HepG2 (cell line): Measurements from ENCODE around the gene SAMD4A. TPM values are rescaled to one million over a fixed set of nuclear protein-coding genes. Genes with fewer than 3 reads are reported as not detected.

Experiments
- ASH2L ChIP-seq: fragments of 300-600, 200-600 bp; sonication (generic); IDR thresholded peaks from 2 replicates; pipeline ENCODE4 v1.7.0; 2017; ENCODE audit warnings: low read depth, mild to moderate bottlenecking, moderate library complexity, mixed read lengths, low read length; ENCODE audit not compliant: insufficient read length
- BORCS8-MEF2B ChIP-seq: sonication (generic); formaldehyde crosslinking; IDR thresholded peaks from 2 replicates; pipeline ENCODE4 v1.8.0; 2022; ENCODE audit warnings: mild to moderate bottlenecking, missing genetic modification reagents
- CEBPG ChIP-seq: IDR thresholded peaks from 2 replicates; pipeline ENCODE4 v1.6.1; 2016
- CENPT ChIP-seq: sonication (generic); formaldehyde crosslinking; IDR thresholded peaks from 2 replicates; pipeline ENCODE4 v1.8.0; 2022; ENCODE audit warnings: low read depth, mild to moderate bottlenecking, moderate library complexity, missing genetic modification reagents
- CREB1 ChIP-seq, 2 experiments: fragments of 450-650 bp in 1 of 2; IDR thresholded peaks; 2 replicates each; pipeline ENCODE4 v1.6.1; 2016 to 2017; ENCODE audit warnings: control low read depth in 1 of 2, mild to moderate bottlenecking in 1 of 2, missing compliant biosample characterization in 1 of 2, missing genetic modification characterization in 1 of 2
- ERF ChIP-seq: IDR thresholded peaks from 2 replicates; pipeline ENCODE4 v1.6.1; 2018; ENCODE audit warnings: missing biosample characterization, missing genetic modification reagents
- FOXA3 ChIP-seq: IDR thresholded peaks from 2 replicates; pipeline ENCODE4 v1.6.1; 2016; ENCODE audit warnings: missing genetic modification reagents, missing compliant biosample characterization
- GTF3A ChIP-seq: sonication (generic); formaldehyde crosslinking; conservative IDR thresholded peaks from 2 replicates; pipeline ENCODE4 v1.4.0; 2020; ENCODE audit warnings: mild to moderate bottlenecking, missing genetic modification reagents
- HDAC6 ChIP-seq: fragments of 200-600 bp; sonication (generic); IDR thresholded peaks from 2 replicates; pipeline ENCODE4 v1.7.0; 2017; ENCODE audit warnings: mild to moderate bottlenecking, antibody characterized with exemption, low read length, low read depth
- HNRNPL ChIP-seq: fragments of 200-400 bp; formaldehyde crosslinking; IDR thresholded peaks from 2 replicates; pipeline ENCODE4 v1.6.1; 2017; ENCODE audit warnings: mild to moderate bottlenecking, low read depth, low read length
- KDM5B ChIP-seq: sonication (generic); formaldehyde crosslinking; IDR thresholded peaks from 2 replicates; pipeline ENCODE4 v1.4.0; 2020; ENCODE audit warnings: missing genetic modification reagents, mild to moderate bottlenecking, borderline replicate concordance
- KLF13 ChIP-seq: sonication (generic); formaldehyde crosslinking; IDR thresholded peaks from 2 replicates; pipeline ENCODE4 v1.4.0; 2020; ENCODE audit warnings: mild to moderate bottlenecking, missing genetic modification reagents
- MAFG ChIP-seq: sonication (generic); formaldehyde crosslinking; IDR thresholded peaks from 2 replicates; pipeline ENCODE4 v1.5.1; 2020; ENCODE audit warnings: mild to moderate bottlenecking, missing genetic modification reagents
- MTA3 ChIP-seq: sonication (generic); formaldehyde crosslinking; IDR thresholded peaks from 2 replicates; pipeline ENCODE4 v1.4.0; 2020; ENCODE audit warnings: missing genetic modification reagents
- MTF1 ChIP-seq: sonication (generic); formaldehyde crosslinking; IDR thresholded peaks from 2 replicates; pipeline ENCODE4 v1.5.0; 2020; ENCODE audit warnings: missing genetic modification reagents
- NONO ChIP-seq, 2 experiments: fragments of 450-650 bp in 1 of 2; sonication (generic) in 1 of 2; formaldehyde crosslinking in 1 of 2; IDR thresholded peaks in 1 of 2; conservative IDR thresholded peaks in 1 of 2; 2 replicates each; pipeline versions ENCODE4 v1.6.1 to v1.8.0; 2017 to 2022; ENCODE audit warnings: mild to moderate bottlenecking in 1 of 2, missing genetic modification reagents in 1 of 2, moderate library complexity in 1 of 2
- NR2F6 ChIP-seq, 2 experiments: IDR thresholded peaks; 2 replicates each; pipeline ENCODE4 v1.6.1; 2016; ENCODE audit warnings: antibody characterized with exemption in 1 of 2, mild to moderate bottlenecking in 1 of 2
- REXO4 ChIP-seq: sonication (generic); formaldehyde crosslinking; IDR thresholded peaks from 2 replicates; pipeline ENCODE4 v1.8.0; 2022; ENCODE audit warnings: missing genetic modification reagents, mild to moderate bottlenecking, borderline replicate concordance
- SMARCE1 ChIP-seq: fragments of 450-650 bp; IDR thresholded peaks from 2 replicates; pipeline ENCODE4 v1.6.1; 2017; ENCODE audit warnings: borderline replicate concordance
- ZKSCAN8 ChIP-seq: IDR thresholded peaks from 2 replicates; pipeline ENCODE4 v1.6.1; 2016; ENCODE audit warnings: borderline replicate concordance, missing genetic modification reagents, missing compliant biosample characterization
- ZNF432 ChIP-seq: sonication (generic); formaldehyde crosslinking; IDR thresholded peaks from 2 replicates; pipeline ENCODE4 v1.5.0; 2020; ENCODE audit warnings: missing genetic modification reagents, mild to moderate bottlenecking, borderline replicate concordance
- ZNF543 ChIP-seq: sonication (generic); formaldehyde crosslinking; IDR thresholded peaks from 2 replicates; pipeline ENCODE4 v1.4.0; 2020; ENCODE audit warnings: mild to moderate bottlenecking, missing genetic modification reagents
- ZNF589 ChIP-seq: sonication (generic); formaldehyde crosslinking; conservative IDR thresholded peaks from 2 replicates; pipeline ENCODE4 v1.8.0; 2022; ENCODE audit warnings: mild to moderate bottlenecking, moderate library complexity, missing genetic modification reagents
- ZNF614 ChIP-seq: IDR thresholded peaks from 2 replicates; pipeline ENCODE4 v1.6.1; 2018; ENCODE audit warnings: missing biosample characterization, missing genetic modification reagents, inconsistent platforms, borderline replicate concordance
- ZNF883 ChIP-seq: sonication (generic); formaldehyde crosslinking; IDR thresholded peaks from 2 replicates; pipeline ENCODE4 v1.5.1; 2020; ENCODE audit warnings: mild to moderate bottlenecking, missing genetic modification reagents; ENCODE audit errors: not compliant biosample characterization
- polyA plus RNA-seq, 8 experiments: library from polyadenylated mRNA; depleted of rRNA in 3 of 8; stranded (reverse) in 7 of 8; unstranded in 1 of 8; fragments of >200 nt; fragmentation: Illumina TruSeq in 4 of 8; extraction: Trizol in 4 of 8; gene quantifications; 2 replicates each; pipeline versions ENCODE4 v1.2.1 to v1.2.3, GENCODE V29; 2011 to 2016; ENCODE audit warnings: low read depth in 4 of 8, missing spikeins in 1 of 8, mixed read lengths in 1 of 8; ENCODE audit not compliant: insufficient read depth in 1 of 8
- total RNA-seq, 5 experiments: library from RNA; depleted of rRNA; stranded (reverse); fragments of >200 nt; fragmentation: Illumina TruSeq; extraction: Trizol; gene quantifications; 2 replicates each; pipeline ENCODE4 v1.2.3, GENCODE V29; 2016; ENCODE audit warnings: low read depth in 1 of 5
- TF ChIP-seq, protein P1 (sequence below): sonication (generic); formaldehyde crosslinking; IDR thresholded peaks from 2 replicates; pipeline ENCODE4 v1.4.0; 2020; ENCODE audit warnings: missing genetic modification reagents, borderline replicate concordance
- TF ChIP-seq, protein P2 (sequence below), 2 experiments: fragments of 450-650 bp in 1 of 2; sonication (generic) in 1 of 2; formaldehyde crosslinking; IDR thresholded peaks; 2 replicates each; pipeline versions ENCODE4 v1.5.0 to v1.8.0; 2020 to 2022; ENCODE audit warnings: mild to moderate bottlenecking in 1 of 2, missing genetic modification reagents in 1 of 2
- TF ChIP-seq, protein P3 (sequence below): sonication (generic); formaldehyde crosslinking; IDR thresholded peaks from 2 replicates; pipeline ENCODE4 v1.5.1; 2020; ENCODE audit warnings: missing genetic modification reagents, mild to moderate bottlenecking, borderline replicate concordance

The SAMD4A gene
- total and polyA plus RNA-seq, 2 of the 13 experiments (the other 11 are each of a cell fraction or from before 2014, with no cell fraction given) = 11.8 to 13.0 TPM

DNA sequence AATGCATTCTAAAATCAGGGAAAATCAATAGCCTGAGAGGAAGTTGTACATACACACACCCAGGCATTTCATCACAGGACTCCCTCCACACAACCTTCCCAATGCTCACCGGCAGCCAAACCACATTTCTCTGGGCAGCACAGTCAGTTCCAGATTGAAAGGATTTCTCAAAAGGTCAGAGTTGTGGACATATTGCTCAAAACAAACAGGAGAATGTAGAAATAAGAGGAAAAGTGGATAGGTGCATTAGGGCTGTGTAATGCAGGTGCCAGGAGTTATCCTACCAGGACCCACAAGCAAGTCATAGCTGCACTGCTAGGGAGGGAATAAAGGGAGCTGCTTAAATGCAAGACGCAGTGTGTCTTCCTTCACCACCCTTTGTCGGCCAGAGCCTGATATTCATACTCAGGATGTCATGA, 272.8 kb downstream of the SAMD4A start (continued):
- TF ChIP-seq, protein P1, sequence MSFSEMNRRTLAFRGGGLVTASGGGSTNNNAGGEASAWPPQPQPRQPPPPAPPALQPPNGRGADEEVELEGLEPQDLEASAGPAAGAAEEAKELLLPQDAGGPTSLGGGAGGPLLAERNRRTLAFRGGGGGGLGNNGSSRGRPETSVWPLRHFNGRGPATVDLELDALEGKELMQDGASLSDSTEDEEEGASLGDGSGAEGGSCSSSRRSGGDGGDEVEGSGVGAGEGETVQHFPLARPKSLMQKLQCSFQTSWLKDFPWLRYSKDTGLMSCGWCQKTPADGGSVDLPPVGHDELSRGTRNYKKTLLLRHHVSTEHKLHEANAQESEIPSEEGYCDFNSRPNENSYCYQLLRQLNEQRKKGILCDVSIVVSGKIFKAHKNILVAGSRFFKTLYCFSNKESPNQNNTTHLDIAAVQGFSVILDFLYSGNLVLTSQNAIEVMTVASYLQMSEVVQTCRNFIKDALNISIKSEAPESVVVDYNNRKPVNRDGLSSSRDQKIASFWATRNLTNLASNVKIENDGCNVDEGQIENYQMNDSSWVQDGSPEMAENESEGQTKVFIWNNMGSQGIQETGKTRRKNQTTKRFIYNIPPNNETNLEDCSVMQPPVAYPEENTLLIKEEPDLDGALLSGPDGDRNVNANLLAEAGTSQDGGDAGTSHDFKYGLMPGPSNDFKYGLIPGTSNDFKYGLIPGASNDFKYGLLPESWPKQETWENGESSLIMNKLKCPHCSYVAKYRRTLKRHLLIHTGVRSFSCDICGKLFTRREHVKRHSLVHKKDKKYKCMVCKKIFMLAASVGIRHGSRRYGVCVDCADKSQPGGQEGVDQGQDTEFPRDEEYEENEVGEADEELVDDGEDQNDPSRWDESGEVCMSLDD (CRISPR knock-in tag) = no peak
- TF ChIP-seq CENPT (CRISPR knock-in tag) = no peak
- TF ChIP-seq NONO (IDR thresholded peaks at IDR 0.05) = no peak
- TF ChIP-seq NONO (CRISPR knock-in tag; conservative IDR thresholded peaks at IDR 0.05) = no peak
- TF ChIP-seq REXO4 = no peak
- TF ChIP-seq KDM5B (CRISPR knock-in tag) = no peak
- TF ChIP-seq ZNF589 = no peak
- no peak for TF ChIP-seq ERF (CRISPR knock-in tag)
- peak; percentile 87 for TF ChIP-seq CEBPG (CRISPR knock-in tag)
- TF ChIP-seq CREB1 (IDR thresholded peaks at IDR 0.05) = no peak
- TF ChIP-seq CREB1 (CRISPR knock-in tag; IDR thresholded peaks at IDR 0.05) = no peak; the same call in 1 of the 2 replicates
- no peak for TF ChIP-seq HDAC6
- TF ChIP-seq ZKSCAN8 (CRISPR knock-in tag) = 0 out of 2 replicates have a peak, but pooled peaks have one; percentile 52
- TF ChIP-seq KLF13 (CRISPR knock-in tag) = no peak
- TF ChIP-seq BORCS8-MEF2B (CRISPR knock-in tag) = no peak
- peak; percentile 69; the same call in 1 of the 2 replicates for TF ChIP-seq ZNF614 (CRISPR knock-in tag)
- no peak for TF ChIP-seq GTF3A (CRISPR knock-in tag)
- TF ChIP-seq, protein P2, sequence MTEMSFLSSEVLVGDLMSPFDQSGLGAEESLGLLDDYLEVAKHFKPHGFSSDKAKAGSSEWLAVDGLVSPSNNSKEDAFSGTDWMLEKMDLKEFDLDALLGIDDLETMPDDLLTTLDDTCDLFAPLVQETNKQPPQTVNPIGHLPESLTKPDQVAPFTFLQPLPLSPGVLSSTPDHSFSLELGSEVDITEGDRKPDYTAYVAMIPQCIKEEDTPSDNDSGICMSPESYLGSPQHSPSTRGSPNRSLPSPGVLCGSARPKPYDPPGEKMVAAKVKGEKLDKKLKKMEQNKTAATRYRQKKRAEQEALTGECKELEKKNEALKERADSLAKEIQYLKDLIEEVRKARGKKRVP (CRISPR knock-in tag; IDR thresholded peaks at IDR 0.05) = 0 out of 4 replicates have a peak, but pooled peaks of 1 of the 2 experiments have one; percentile 23
- TF ChIP-seq NR2F6 (IDR thresholded peaks at IDR 0.05) = peak; percentile 97
- peak; percentile 95 for TF ChIP-seq NR2F6 (CRISPR knock-in tag; IDR thresholded peaks at IDR 0.05)
- peak; percentile 57 for TF ChIP-seq ASH2L
- TF ChIP-seq, protein P3, sequence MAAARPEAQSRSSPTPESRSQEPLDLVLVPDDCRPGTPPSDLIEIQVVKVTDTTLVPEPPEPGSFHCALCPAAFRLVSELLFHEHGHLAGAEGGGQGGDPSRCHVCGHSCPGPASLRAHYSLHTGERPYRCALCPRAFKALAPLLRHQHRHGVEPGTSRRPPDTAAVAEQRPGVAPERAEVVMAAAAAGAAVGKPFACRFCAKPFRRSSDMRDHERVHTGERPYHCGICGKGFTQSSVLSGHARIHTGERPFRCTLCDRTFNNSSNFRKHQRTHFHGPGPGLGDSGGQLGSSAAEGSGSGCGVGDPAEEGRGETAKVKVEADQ (CRISPR knock-in tag) = no peak
- TF ChIP-seq MTA3 = no peak
- TF ChIP-seq HNRNPL = no peak
- TF ChIP-seq MAFG = no peak
- peak; percentile 95 for TF ChIP-seq FOXA3 (CRISPR knock-in tag)
- TF ChIP-seq MTF1 (CRISPR knock-in tag) = no peak
- TF ChIP-seq ZNF432 (CRISPR knock-in tag) = no peak
- no peak for TF ChIP-seq ZNF883 (CRISPR knock-in tag)
- TF ChIP-seq SMARCE1 = no peak
- TF ChIP-seq ZNF543 (CRISPR knock-in tag) = no peak
